Tibial nerve (tissue), 3 donors: ENCODE results near the gene NRG2.

Source experiments
- POLR2A ChIP-seq, 2 donors: fragments of 450-650 bp; IDR thresholded peaks; one replicate each; pipeline ENCODE4 v1.6.1; 2017; ENCODE audit warnings: antibody characterized with exemption in 2 of 2, mild to moderate bottlenecking in 2 of 2, moderate library complexity in 2 of 2
- TF ChIP-seq, protein P1 (sequence below), 5 experiments: fragments of 200-600 bp in 3 of 5; fragments of 450-650 bp in 2 of 5; sonication (generic) in 3 of 5; IDR thresholded peaks; one replicate each; pipeline ENCODE4 v1.5.1; 2016 to 2019; ENCODE audit warnings: antibody characterized with exemption in 5 of 5, mild to moderate bottlenecking in 3 of 5, moderate library complexity in 2 of 5

GRCh38 chr5:140084541-140084940 is 41.4 kb upstream of the NRG2 start:
- TF ChIP-seq POLR2A (IDR thresholded peaks at IDR 0.05): no peak
- TF ChIP-seq, protein P1, sequence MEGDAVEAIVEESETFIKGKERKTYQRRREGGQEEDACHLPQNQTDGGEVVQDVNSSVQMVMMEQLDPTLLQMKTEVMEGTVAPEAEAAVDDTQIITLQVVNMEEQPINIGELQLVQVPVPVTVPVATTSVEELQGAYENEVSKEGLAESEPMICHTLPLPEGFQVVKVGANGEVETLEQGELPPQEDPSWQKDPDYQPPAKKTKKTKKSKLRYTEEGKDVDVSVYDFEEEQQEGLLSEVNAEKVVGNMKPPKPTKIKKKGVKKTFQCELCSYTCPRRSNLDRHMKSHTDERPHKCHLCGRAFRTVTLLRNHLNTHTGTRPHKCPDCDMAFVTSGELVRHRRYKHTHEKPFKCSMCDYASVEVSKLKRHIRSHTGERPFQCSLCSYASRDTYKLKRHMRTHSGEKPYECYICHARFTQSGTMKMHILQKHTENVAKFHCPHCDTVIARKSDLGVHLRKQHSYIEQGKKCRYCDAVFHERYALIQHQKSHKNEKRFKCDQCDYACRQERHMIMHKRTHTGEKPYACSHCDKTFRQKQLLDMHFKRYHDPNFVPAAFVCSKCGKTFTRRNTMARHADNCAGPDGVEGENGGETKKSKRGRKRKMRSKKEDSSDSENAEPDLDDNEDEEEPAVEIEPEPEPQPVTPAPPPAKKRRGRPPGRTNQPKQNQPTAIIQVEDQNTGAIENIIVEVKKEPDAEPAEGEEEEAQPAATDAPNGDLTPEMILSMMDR (IDR thresholded peaks at IDR 0.05): no peak
